OCI-M2 (cell line): ENCODE data around the gene ADCY2.

Experiments
- DNase-seq: peaks from one replicate; lab custom pipeline; 2025; ENCODE audit not compliant: unreplicated experiment; lab: John Stamatoyannopoulos, UW

Gene ADCY2

GRCh38 chr5:7500256-7500655, 104.3 kb downstream of the ADCY2 start:
- no peak for DNase-seq

GRCh38 chr5:7501061-7501460, 105.1 kb downstream of the ADCY2 start:
- DNase-seq = no peak

- DNase-seq = no peak
Measured at GRCh38 chr5:7503564-7503963, 107.6 kb downstream of the ADCY2 start.

GRCh38 chr5:7515284-7515914, 119.5 kb downstream of the ADCY2 start:
- DNase-seq = no peak

- DNase-seq = no peak
Measured at GRCh38 chr5:7516253-7516652, 120.3 kb downstream of the ADCY2 start.

- no peak for DNase-seq
Measured at GRCh38 chr5:7517006-7517405, 121.1 kb downstream of the ADCY2 start.

- DNase-seq = no peak
Measured at GRCh38 chr5:7518947-7519560, 123.1 kb downstream of the ADCY2 start.

- DNase-seq = no peak
Measured at GRCh38 chr5:7519564-7519963, 123.6 kb downstream of the ADCY2 start.

GRCh38 chr5:7529880-7530279, 133.9 kb downstream of the ADCY2 start:
- no peak for DNase-seq

GRCh38 chr5:7533941-7534340, 138.0 kb downstream of the ADCY2 start:
- DNase-seq = no peak

GRCh38 chr5:7534505-7534904, 138.6 kb downstream of the ADCY2 start:
- no peak for DNase-seq

- DNase-seq = no peak
Measured at GRCh38 chr5:7537573-7537972, 141.6 kb downstream of the ADCY2 start.

- DNase-seq = no peak
Measured at GRCh38 chr5:7539571-7539970, 143.6 kb downstream of the ADCY2 start.

- DNase-seq = no peak
Measured at GRCh38 chr5:7540736-7541485, 145.0 kb downstream of the ADCY2 start.

GRCh38 chr5:7541898-7542297, 146.0 kb downstream of the ADCY2 start:
- DNase-seq = no peak

GRCh38 chr5:7546555-7546954, 150.6 kb downstream of the ADCY2 start:
- no peak for DNase-seq

- DNase-seq = no peak
Measured at GRCh38 chr5:7548596-7548995, 152.7 kb downstream of the ADCY2 start.

- DNase-seq = no peak
Measured at GRCh38 chr5:7565559-7565958, 169.6 kb downstream of the ADCY2 start.

- no peak for DNase-seq
Measured at GRCh38 chr5:7576023-7576715, 180.2 kb downstream of the ADCY2 start.

GRCh38 chr5:7577381-7577780, 181.4 kb downstream of the ADCY2 start:
- DNase-seq = no peak

- no peak for DNase-seq
Measured at GRCh38 chr5:7578071-7578470, 182.1 kb downstream of the ADCY2 start.

- no peak for DNase-seq
Measured at GRCh38 chr5:7584749-7585148, 188.8 kb downstream of the ADCY2 start.
